Panc1 (cell line): Measurements from ENCODE around the gene AFF3.

Experiments
- POLR2AphosphoS5 ChIP-seq: IDR thresholded peaks from 2 replicates; pipeline ENCODE4 v1.6.1; 2012; ENCODE audit warnings: mild to moderate bottlenecking, low read depth, low read length, moderate library complexity
- TF ChIP-seq, protein P1 (sequence below), 2 experiments: IDR thresholded peaks; 2 replicates each; pipeline ENCODE4 v1.6.1; 2011 to 2012; ENCODE audit warnings: low read depth in 2 of 2, control low read depth in 1 of 2, low read length in 1 of 2, mild to moderate bottlenecking in 1 of 2, moderate library complexity in 1 of 2; ENCODE audit not compliant: insufficient read depth in 1 of 2

DNA sequence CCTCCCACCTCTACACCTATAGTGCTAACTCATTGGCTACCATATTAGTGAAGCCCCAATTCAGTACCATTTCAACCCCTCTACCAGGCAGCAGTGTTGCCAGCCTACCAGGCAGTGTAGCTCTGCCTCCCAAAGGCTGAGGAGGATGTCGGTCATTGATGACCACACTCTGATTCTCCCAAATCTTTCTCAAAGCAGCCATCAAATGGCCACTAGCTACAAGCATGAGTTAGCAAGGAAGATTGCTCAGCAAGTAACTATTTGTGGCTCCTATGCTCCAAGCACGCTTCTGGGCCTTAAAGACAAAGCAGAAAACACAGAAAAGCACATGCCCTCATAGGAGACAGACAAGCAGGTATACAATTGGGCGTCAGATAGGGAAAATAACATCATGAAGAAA is 42.7 kb upstream of the AFF3 start:
- no peak for TF ChIP-seq POLR2AphosphoS5
- TF ChIP-seq, protein P1, sequence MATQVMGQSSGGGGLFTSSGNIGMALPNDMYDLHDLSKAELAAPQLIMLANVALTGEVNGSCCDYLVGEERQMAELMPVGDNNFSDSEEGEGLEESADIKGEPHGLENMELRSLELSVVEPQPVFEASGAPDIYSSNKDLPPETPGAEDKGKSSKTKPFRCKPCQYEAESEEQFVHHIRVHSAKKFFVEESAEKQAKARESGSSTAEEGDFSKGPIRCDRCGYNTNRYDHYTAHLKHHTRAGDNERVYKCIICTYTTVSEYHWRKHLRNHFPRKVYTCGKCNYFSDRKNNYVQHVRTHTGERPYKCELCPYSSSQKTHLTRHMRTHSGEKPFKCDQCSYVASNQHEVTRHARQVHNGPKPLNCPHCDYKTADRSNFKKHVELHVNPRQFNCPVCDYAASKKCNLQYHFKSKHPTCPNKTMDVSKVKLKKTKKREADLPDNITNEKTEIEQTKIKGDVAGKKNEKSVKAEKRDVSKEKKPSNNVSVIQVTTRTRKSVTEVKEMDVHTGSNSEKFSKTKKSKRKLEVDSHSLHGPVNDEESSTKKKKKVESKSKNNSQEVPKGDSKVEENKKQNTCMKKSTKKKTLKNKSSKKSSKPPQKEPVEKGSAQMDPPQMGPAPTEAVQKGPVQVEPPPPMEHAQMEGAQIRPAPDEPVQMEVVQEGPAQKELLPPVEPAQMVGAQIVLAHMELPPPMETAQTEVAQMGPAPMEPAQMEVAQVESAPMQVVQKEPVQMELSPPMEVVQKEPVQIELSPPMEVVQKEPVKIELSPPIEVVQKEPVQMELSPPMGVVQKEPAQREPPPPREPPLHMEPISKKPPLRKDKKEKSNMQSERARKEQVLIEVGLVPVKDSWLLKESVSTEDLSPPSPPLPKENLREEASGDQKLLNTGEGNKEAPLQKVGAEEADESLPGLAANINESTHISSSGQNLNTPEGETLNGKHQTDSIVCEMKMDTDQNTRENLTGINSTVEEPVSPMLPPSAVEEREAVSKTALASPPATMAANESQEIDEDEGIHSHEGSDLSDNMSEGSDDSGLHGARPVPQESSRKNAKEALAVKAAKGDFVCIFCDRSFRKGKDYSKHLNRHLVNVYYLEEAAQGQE (IDR thresholded peaks at IDR 0.05; ENCODE audit: insufficient read depth in 1 of 2, low read depth in 2 of 2, low read length in 1 of 2), result no peak
